IMR-90 (cell line): ENCODE data around the gene HSPG2. TPM values are rescaled to one million over a fixed set of nuclear protein-coding genes. Genes with fewer than 3 reads are reported as not detected.

Experiments used
- ATAC-seq: fragments of 200-7000 bp; cut with Tn5 transposase; 2 replicates; pipeline ENCODE4 v1.9.1; 2020; ENCODE audit warnings: low read depth, mild to moderate bottlenecking, moderate library complexity
- BruUV-seq: library from RNA; stranded (reverse); fragments of 400-500 nt; replicated peaks from 2 replicates; lab custom pipeline; 2021; lab: Mats Ljungman, UMichigan
- CTCF ChIA-PET: fragments of 300-600 bp; formaldehyde crosslinking; extraction: SDS; loops from one replicate; lab custom pipeline; 2021; ENCODE audit warnings: antibody characterized with exemption; lab: Yijun Ruan, JAX
- POLR2A ChIA-PET: fragments of 300-600 bp; sonication (Branson Sonifier 250); formaldehyde crosslinking; loops from one replicate; lab custom pipeline; 2022; ENCODE audit warnings: antibody characterized with exemption; ENCODE audit not compliant: unreplicated experiment; lab: Charles Lee
- DNase-seq: peaks from one replicate; pipeline ENCODE4 v3.0.0; 2013
- H2AFZ ChIP-seq: replicated peaks from 2 replicates; pipeline ENCODE3; 2013; ENCODE audit warnings: low read length, mild to moderate bottlenecking; ENCODE audit not compliant: poor library complexity
- H2AK5ac ChIP-seq: 2 replicates; pipeline ENCODE4 v1.6.1; 2013; ENCODE audit warnings: low read depth, low read length, inconsistent platforms
- H2AK9ac ChIP-seq: replicated peaks from 2 replicates; pipeline ENCODE3; 2013; ENCODE audit warnings: mild to moderate bottlenecking, low read depth, low read length, moderate library complexity; ENCODE audit not compliant: poor library complexity
- H2BK120ac ChIP-seq: 2 replicates; pipeline ENCODE4 v1.6.1; 2013; ENCODE audit warnings: low read depth, low read length, inconsistent platforms
- H2BK15ac ChIP-seq: 3 replicates; pipeline ENCODE4 v1.6.1; 2013; ENCODE audit warnings: low read depth, low read length, inconsistent platforms
- H2BK20ac ChIP-seq: 2 replicates; pipeline ENCODE4 v1.6.1; 2013; ENCODE audit warnings: low read depth, mild to moderate bottlenecking, inconsistent platforms, low read length, moderate library complexity
- H2BK5ac ChIP-seq: 2 replicates; pipeline ENCODE4 v1.6.1; 2013; ENCODE audit warnings: mild to moderate bottlenecking, low read depth, low read length, inconsistent platforms; ENCODE audit not compliant: poor library complexity, severe bottlenecking
- H3K14ac ChIP-seq: replicated peaks from 2 replicates; pipeline ENCODE4 v1.6.1; 2013; ENCODE audit warnings: low read depth, low read length, inconsistent platforms
- H3K18ac ChIP-seq: 2 replicates; pipeline ENCODE4 v1.6.1; 2013; ENCODE audit warnings: low read depth, low read length, control low read depth
- H3K23ac ChIP-seq: 2 replicates; pipeline ENCODE4 v1.6.1; 2013; ENCODE audit warnings: low read depth, low read length, inconsistent platforms
- H3K27ac ChIP-seq: 2 replicates; pipeline ENCODE4 v1.5.1; 2013; ENCODE audit warnings: mild to moderate bottlenecking, control low read depth, low read length; ENCODE audit not compliant: insufficient read depth
- H3K27me3 ChIP-seq: 2 replicates; pipeline ENCODE4 v1.6.1; 2013; ENCODE audit warnings: low read length; ENCODE audit not compliant: control insufficient read depth, insufficient read depth
- H3K36me3 ChIP-seq: 2 replicates; pipeline ENCODE4 v1.6.1; 2013; ENCODE audit warnings: low read length, mixed read lengths; ENCODE audit not compliant: control insufficient read depth, insufficient read depth
- H3K4ac ChIP-seq: 2 replicates; pipeline ENCODE4 v1.6.1; 2013; ENCODE audit warnings: low read depth, low read length, inconsistent platforms
- H3K4me1 ChIP-seq: 2 replicates; pipeline ENCODE4 v1.6.1; 2013; ENCODE audit warnings: low read length, mixed read lengths; ENCODE audit not compliant: control insufficient read depth, insufficient read depth
- H3K4me2 ChIP-seq: 2 replicates; pipeline ENCODE4 v1.6.1; 2013; ENCODE audit warnings: low read depth, mild to moderate bottlenecking, control low read depth, low read length, moderate library complexity
- H3K4me3 ChIP-seq: 2 replicates; pipeline ENCODE4 v1.5.1; 2013; ENCODE audit warnings: low read depth, mild to moderate bottlenecking, control low read depth, low read length, moderate library complexity; ENCODE audit not compliant: insufficient read depth
- H3K56ac ChIP-seq: 2 replicates; pipeline ENCODE4 v1.6.1; 2013; ENCODE audit warnings: low read length, inconsistent platforms; ENCODE audit not compliant: insufficient read depth; ENCODE audit errors: extremely low read depth
- H3K79me1 ChIP-seq, 2 experiments: 2 replicates each; pipeline ENCODE4 v1.6.1; 2013; ENCODE audit warnings: low read length in 2 of 2, inconsistent platforms in 1 of 2, low read depth in 1 of 2
- H3K9ac ChIP-seq: 2 replicates; pipeline ENCODE4 v1.6.1; 2013; ENCODE audit warnings: low read depth, low read length, control low read depth
- H3K9me1 ChIP-seq: 2 replicates; pipeline ENCODE4 v1.6.1; 2013; ENCODE audit warnings: low read length, inconsistent platforms; ENCODE audit not compliant: insufficient read depth
- H3K9me3 ChIP-seq: 2 replicates; pipeline ENCODE4 v1.6.1; 2013; ENCODE audit warnings: low read length; ENCODE audit not compliant: control insufficient read depth, insufficient read depth
- H4K20me1 ChIP-seq: 2 replicates; pipeline ENCODE4 v1.6.1; 2013; ENCODE audit warnings: low read length, inconsistent platforms; ENCODE audit not compliant: insufficient read depth
- H4K5ac ChIP-seq: 2 replicates; pipeline ENCODE4 v1.6.1; 2013; ENCODE audit warnings: mild to moderate bottlenecking, low read depth, low read length, control low read depth
- H4K8ac ChIP-seq, 2 experiments: 2 replicates each; pipeline ENCODE4 v1.6.1; 2013; ENCODE audit warnings: low read depth in 2 of 2, low read length in 2 of 2, control low read depth in 1 of 2, inconsistent platforms in 1 of 2
- H4K91ac ChIP-seq: 2 replicates; pipeline ENCODE4 v1.6.1; 2013; ENCODE audit warnings: low read depth, low read length, inconsistent platforms; ENCODE audit not compliant: insufficient read depth
- BHLHE40 ChIP-seq: fragments of 150-350 bp; IDR thresholded peaks from 2 replicates; pipeline ENCODE4 v1.6.1; 2016; ENCODE audit warnings: mild to moderate bottlenecking, low read depth, low read length
- CEBPB ChIP-seq: IDR thresholded peaks from 2 replicates; pipeline ENCODE4 v1.6.1; 2012; ENCODE audit warnings: low read depth, low read length, improper control_type of control experiment
- CHD1 ChIP-seq: IDR thresholded peaks from 2 replicates; pipeline ENCODE4 v1.6.1; 2012; ENCODE audit warnings: low read depth, low read length, improper control_type of control experiment
- MXI1 ChIP-seq: IDR thresholded peaks from 2 replicates; pipeline ENCODE4 v1.6.1; 2012; ENCODE audit warnings: low read depth, mild to moderate bottlenecking, low read length, moderate library complexity, borderline replicate concordance
- NFE2L2 ChIP-seq: fragments of 150-350 bp; IDR thresholded peaks from 2 replicates; pipeline ENCODE4 v1.6.1; 2016; ENCODE audit warnings: low read depth, mild to moderate bottlenecking, low read length
- RAD21 ChIP-seq: IDR thresholded peaks from 2 replicates; pipeline ENCODE4 v1.6.1; 2012; ENCODE audit warnings: low read length, improper control_type of control experiment
- RCOR1 ChIP-seq: IDR thresholded peaks from 2 replicates; pipeline ENCODE4 v1.6.1; 2012; ENCODE audit warnings: mild to moderate bottlenecking, low read length, improper control_type of control experiment; ENCODE audit not compliant: insufficient replicate concordance
- WGBS, 2 experiments: methylation state at CpG; one replicate each; pipeline versions ENCODE4 v1.1.5 to v1.1.7; 2013; ENCODE audit warnings: missing lambda C conversion rate in 2 of 2; ENCODE audit not compliant: insufficient read length in 1 of 2; ENCODE audit errors: extremely low coverage in 2 of 2; 5-methylcytosine and 5-hydroxymethylcytosine counted together
- dilution Hi-C: fragments of 300-500 bp; cut with HindIII; formaldehyde crosslinking; loops from one replicate; pipeline ENCODE4 v1.14.3; 2018; ENCODE audit warnings: low sequenced_read_pairs; ENCODE audit not compliant: unreplicated experiment
- in situ Hi-C: fragments of 300-500 bp; cut with MboI; formaldehyde crosslinking; loops from 3 replicates; pipeline ENCODE4 v1.14.3; 2019; ENCODE audit warnings: low sequenced_read_pairs, inconsistent platforms, mixed read lengths
- intact Hi-C: fragments of 100-400 bp; cut with micrococcal nuclease; formaldehyde crosslinking; loops from 2 replicates; pipeline ENCODE4 v1.10.0; 2022
- polyA plus RNA-seq, 3 experiments: library from polyadenylated mRNA; depleted of rRNA; stranded (reverse); fragments of >200 nt; gene quantifications; 2 replicates each; pipeline ENCODE4 v1.2.3, GENCODE V29; 2012; ENCODE audit warnings: low replicate concordance in 1 of 3
- total RNA-seq: library from RNA; depleted of rRNA; stranded (reverse); fragments of >200 nt; gene quantifications from 2 replicates; pipeline ENCODE4 v1.2.3, GENCODE V29; 2012
- TF ChIP-seq, protein P1 (sequence below): fragments of 150-350 bp; IDR thresholded peaks from 2 replicates; pipeline ENCODE4 v1.6.1; 2017; ENCODE audit warnings: mild to moderate bottlenecking, antibody characterized with exemption, low read length, low read depth
- TF ChIP-seq, protein P2 (sequence below): conservative IDR thresholded peaks from 2 replicates; pipeline ENCODE4 v1.5.1; 2012; ENCODE audit warnings: mild to moderate bottlenecking, low read depth, low read length, improper control_type of control experiment
- TF ChIP-seq, protein P3 (sequence below): fragments of 150-350 bp; IDR thresholded peaks from 2 replicates; pipeline ENCODE4 v1.6.1; 2016; ENCODE audit warnings: low read depth, mild to moderate bottlenecking, low read length, moderate library complexity, borderline replicate concordance

HSPG2 gene
- total and polyA plus RNA-seq, 2 of the 4 experiments (the other 2 are of a cell fraction), result 15.8 to 94.0 TPM

DNA sequence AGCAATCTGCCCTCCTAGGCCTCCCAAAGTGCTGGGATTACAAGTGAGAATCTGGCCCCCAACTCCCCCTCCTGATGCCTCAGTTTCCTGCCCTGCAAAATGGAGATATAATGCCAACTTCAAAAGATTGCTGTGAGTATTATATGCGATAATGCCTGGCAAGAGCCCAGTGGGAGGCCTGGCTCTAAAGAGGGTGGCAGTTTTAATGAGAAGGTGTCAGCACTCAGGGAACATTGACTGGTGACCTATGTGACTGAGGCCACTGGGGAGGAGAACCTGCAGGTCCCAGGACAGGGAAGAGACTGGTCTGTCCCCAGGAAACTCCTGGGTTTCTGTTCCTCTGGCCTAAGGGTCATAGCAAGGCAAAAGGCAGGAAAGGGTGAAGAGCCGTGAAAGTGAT is 11.0 kb downstream of the HSPG2 start:
- H3K23ac ChIP-seq, result peak overlapping the region; percentile 68; the same call in 1 of the 2 replicates
- POLR2A ChIA-PET, result no interaction called here
- no peak for ATAC-seq
- H3K79me1 ChIP-seq, result peaks cover 37 to 93% of the 10 kb centered on the region in 2 experiments
- peaks cover 58% of the 10 kb centered on the region for H3K9me1 ChIP-seq
- in situ Hi-C loops, result no loop called here
- peak overlapping the region; percentile 90 for H2AK9ac ChIP-seq
- CTCF ChIA-PET, result no interaction called here
- H3K9ac ChIP-seq, result peak overlapping the region; percentile 52
- dilution Hi-C loops, result no loop called here
- H3K14ac ChIP-seq, result peak overlapping the region; percentile 88
- peak overlapping the region; percentile 80; the same call in 2 of the 3 replicates for H2BK15ac ChIP-seq
- peaks cover 57% of the 10 kb centered on the region for H3K4me1 ChIP-seq
- no peaks in the 10 kb centered on the region for H3K27me3 ChIP-seq
- no CpG with 5 or more reads among the region's 2 CpGs for WGBS, 2 experiments
- peak overlapping the region; percentile 74 for H3K27ac ChIP-seq
- intact Hi-C loops, result no loop called here
- peak overlapping the region; percentile 64 for H3K18ac ChIP-seq
- H3K36me3 ChIP-seq, result peaks cover 5% of the 10 kb centered on the region
- H3K4ac ChIP-seq, result peak overlapping the region; percentile 95
- H2BK5ac ChIP-seq, result peak overlapping the region; percentile 70
- H2AFZ ChIP-seq, result no peak overlapping the region
- H3K9me3 ChIP-seq, result no peaks in the 10 kb centered on the region
- no TSS peak for BruUV-seq
- H4K5ac ChIP-seq, result peak overlapping the region; percentile 76
- peak overlapping the region; percentile 81 to 90; a peak in 3 of 4 replicates for H4K8ac ChIP-seq
- TF ChIP-seq CEBPB (no peak), CHD1 (no peak), NFE2L2 (no peak), RCOR1 (no peak), MXI1 (no peak), RAD21 (no peak), BHLHE40 (no peak)
- TF ChIP-seq, protein P1, sequence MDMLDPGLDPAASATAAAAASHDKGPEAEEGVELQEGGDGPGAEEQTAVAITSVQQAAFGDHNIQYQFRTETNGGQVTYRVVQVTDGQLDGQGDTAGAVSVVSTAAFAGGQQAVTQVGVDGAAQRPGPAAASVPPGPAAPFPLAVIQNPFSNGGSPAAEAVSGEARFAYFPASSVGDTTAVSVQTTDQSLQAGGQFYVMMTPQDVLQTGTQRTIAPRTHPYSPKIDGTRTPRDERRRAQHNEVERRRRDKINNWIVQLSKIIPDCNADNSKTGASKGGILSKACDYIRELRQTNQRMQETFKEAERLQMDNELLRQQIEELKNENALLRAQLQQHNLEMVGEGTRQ, result no peak
- TF ChIP-seq, protein P2, sequence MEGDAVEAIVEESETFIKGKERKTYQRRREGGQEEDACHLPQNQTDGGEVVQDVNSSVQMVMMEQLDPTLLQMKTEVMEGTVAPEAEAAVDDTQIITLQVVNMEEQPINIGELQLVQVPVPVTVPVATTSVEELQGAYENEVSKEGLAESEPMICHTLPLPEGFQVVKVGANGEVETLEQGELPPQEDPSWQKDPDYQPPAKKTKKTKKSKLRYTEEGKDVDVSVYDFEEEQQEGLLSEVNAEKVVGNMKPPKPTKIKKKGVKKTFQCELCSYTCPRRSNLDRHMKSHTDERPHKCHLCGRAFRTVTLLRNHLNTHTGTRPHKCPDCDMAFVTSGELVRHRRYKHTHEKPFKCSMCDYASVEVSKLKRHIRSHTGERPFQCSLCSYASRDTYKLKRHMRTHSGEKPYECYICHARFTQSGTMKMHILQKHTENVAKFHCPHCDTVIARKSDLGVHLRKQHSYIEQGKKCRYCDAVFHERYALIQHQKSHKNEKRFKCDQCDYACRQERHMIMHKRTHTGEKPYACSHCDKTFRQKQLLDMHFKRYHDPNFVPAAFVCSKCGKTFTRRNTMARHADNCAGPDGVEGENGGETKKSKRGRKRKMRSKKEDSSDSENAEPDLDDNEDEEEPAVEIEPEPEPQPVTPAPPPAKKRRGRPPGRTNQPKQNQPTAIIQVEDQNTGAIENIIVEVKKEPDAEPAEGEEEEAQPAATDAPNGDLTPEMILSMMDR, result no peak
- TF ChIP-seq, protein P3, sequence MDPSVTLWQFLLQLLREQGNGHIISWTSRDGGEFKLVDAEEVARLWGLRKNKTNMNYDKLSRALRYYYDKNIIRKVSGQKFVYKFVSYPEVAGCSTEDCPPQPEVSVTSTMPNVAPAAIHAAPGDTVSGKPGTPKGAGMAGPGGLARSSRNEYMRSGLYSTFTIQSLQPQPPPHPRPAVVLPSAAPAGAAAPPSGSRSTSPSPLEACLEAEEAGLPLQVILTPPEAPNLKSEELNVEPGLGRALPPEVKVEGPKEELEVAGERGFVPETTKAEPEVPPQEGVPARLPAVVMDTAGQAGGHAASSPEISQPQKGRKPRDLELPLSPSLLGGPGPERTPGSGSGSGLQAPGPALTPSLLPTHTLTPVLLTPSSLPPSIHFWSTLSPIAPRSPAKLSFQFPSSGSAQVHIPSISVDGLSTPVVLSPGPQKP, result no peak
- peak overlapping the region; percentile 89 for H4K91ac ChIP-seq
- peak overlapping the region; percentile 96 for H2AK5ac ChIP-seq
- peak overlapping the region; percentile 81 for H2BK20ac ChIP-seq
- peaks cover 16% of the 10 kb centered on the region for H4K20me1 ChIP-seq
- DNase-seq, result no peak
- peak overlapping the region; percentile 89 for H2BK120ac ChIP-seq
- H3K4me2 ChIP-seq, result no peak overlapping the region
- no peak overlapping the region for H3K4me3 ChIP-seq
- no peak overlapping the region for H3K56ac ChIP-seq
